Measurements from ENCODE around the gene IPMK.

- TF ChIP-seq ZBTB7A (IDR thresholded peaks at IDR 0.05; ENCODE audit: low read depth) (no peak), YY1 (IDR thresholded peaks at IDR 0.05; ENCODE audit: low read depth) (no peak), TCF12 (IDR thresholded peaks at IDR 0.05; ENCODE audit: low read depth) (no peak)
Observed at GRCh38 chr10:58241346-58241745, 26.3 kb downstream of the IPMK start.

Data from Ishikawa (cell line).